Psoas muscle (tissue), 8 donors: ENCODE data around the gene IQSEC3. TPM values are rescaled to one million over a fixed set of nuclear protein-coding genes. Genes with fewer than 3 reads are reported as not detected.

Source experiments
- ATAC-seq, 4 donors: fragments of 200-7000 bp; cut with Tn5 transposase; one replicate each; pipeline ENCODE4 v1.9.1; 2020; ENCODE audit warnings: moderate library complexity in 3 of 4, mild to moderate bottlenecking in 2 of 4
- DNase-seq, 2 donors: peaks; one replicate each; pipeline ENCODE4 v3.0.0-alpha.2; 2020
- H3K27ac ChIP-seq: fragments of 200-600 bp; one replicate; pipeline ENCODE4 v1.8.0; 2022
- H3K27me3 ChIP-seq, 3 donors: fragments of 200-600 bp in 1 of 3; one replicate each; pipeline versions ENCODE4 v1.6.1 to v1.8.0; 2013 to 2022; ENCODE audit warnings: low read length in 2 of 3, mild to moderate bottlenecking in 2 of 3, moderate library complexity in 1 of 3; ENCODE audit not compliant: insufficient read depth in 3 of 3
- H3K36me3 ChIP-seq, 2 donors: fragments of 200-600 bp in 1 of 2; one replicate each; pipeline versions ENCODE4 v1.6.1 to v1.8.0; 2013 to 2022; ENCODE audit warnings: low read depth in 1 of 2, mild to moderate bottlenecking in 1 of 2, moderate library complexity in 1 of 2; ENCODE audit not compliant: insufficient read depth in 1 of 2
- H3K4me1 ChIP-seq: fragments of 200-600 bp; one replicate; pipeline ENCODE4 v1.8.0; 2022
- H3K4me3 ChIP-seq: fragments of 200-600 bp; one replicate; pipeline ENCODE4 v1.8.0; 2022; ENCODE audit warnings: mild to moderate bottlenecking
- H3K9me3 ChIP-seq: fragments of 200-600 bp; one replicate; pipeline ENCODE4 v1.8.0; 2022
- WGBS, 3 donors: extraction: QIAGEN DNeasy Blood & Tissue Kit; methylation state at CpG; one replicate each; pipeline versions ENCODE4 v1.1.6 to v1.1.7; 2013; 5-methylcytosine and 5-hydroxymethylcytosine counted together
- intact Hi-C, 2 donors: fragments of 100-400 bp; cut with DNase I; formaldehyde crosslinking; loops; one replicate each; pipeline versions ENCODE4 v1.11.0 to v1.14.2; 2022
- polyA plus RNA-seq, 3 donors: library from polyadenylated mRNA; stranded (reverse); fragments of 200-250 nt; gene quantifications; one replicate each; pipeline ENCODE4 v1.2.3, GENCODE V29; 2013
- total RNA-seq, 4 donors: library from RNA; stranded (reverse); fragmentation: NEBNext Ultra II Directional in 2 of 4; extraction: Animal tissue kit (Norgen Biotek cat#: 25700) in 2 of 4; gene quantifications; one replicate each; pipeline versions ENCODE4 v1.2.1 to v1.2.4, GENCODE V29; 2021 to 2023
- TF ChIP-seq, protein P1 (sequence below): fragments of 200-600 bp; IDR thresholded peaks from one replicate; pipeline ENCODE4 v1.8.0; 2022; ENCODE audit warnings: antibody characterized with exemption
- donor health status: healthy with polysubstance abuse.
- donor health status: DM: no; HTN: no; CAD: no; lungs with moderate emphysema.
- donor health status: Bipolar disorder and iron deficiency.
- donor health status: healthy.
- donor health status: DM: yes; HTN: yes; CAD: no.
- donor health status: DM: no; HTN: no; CAD: no.
- donor health status: DM: no; HTN: no; CAD: no.
- donor health status: DM: yes; HTN: yes; CAD: no.

The IQSEC3 gene
- total and polyA plus RNA-seq, 7 donors: 0.23 to 1.8 (median 0.58) TPM

DNA sequence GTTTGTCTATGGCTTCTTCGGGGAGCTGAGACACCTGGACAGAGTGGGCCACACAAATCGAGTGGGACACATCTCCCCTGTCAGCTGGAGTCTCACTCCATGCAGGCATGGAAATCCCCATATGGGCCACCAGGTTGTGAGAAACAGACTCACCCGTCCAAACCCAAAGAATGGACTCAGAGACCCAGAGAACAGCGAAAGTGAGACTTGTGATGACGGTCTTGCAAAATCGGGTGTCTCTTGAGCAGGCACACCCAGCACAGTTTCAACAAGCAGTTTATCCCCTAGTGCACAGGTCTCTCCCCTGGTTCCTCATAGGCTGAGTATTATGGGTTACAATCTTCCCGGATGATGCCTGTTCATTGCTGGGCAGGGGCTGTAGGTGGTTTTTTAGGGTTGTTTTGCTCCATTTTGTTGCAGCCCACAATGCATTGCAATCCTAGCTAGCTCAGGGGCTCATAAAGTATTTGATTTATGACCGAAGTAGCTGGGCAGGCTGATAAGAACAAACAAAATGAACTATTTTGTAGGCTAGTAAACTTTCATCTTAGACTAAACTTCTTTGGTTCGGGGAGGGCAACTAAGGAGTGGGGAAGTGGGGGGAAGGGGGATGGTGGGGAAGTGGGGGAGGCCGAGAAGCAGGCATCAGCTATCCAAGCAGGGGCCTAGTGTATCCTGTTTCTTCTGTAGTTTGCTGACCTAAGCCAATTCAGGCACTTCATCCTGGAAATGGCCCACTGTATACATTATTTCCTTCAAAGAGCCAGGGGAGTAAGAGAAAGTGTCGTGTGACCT is 45.3 kb downstream of the IQSEC3 start:
- TF ChIP-seq, protein P1, sequence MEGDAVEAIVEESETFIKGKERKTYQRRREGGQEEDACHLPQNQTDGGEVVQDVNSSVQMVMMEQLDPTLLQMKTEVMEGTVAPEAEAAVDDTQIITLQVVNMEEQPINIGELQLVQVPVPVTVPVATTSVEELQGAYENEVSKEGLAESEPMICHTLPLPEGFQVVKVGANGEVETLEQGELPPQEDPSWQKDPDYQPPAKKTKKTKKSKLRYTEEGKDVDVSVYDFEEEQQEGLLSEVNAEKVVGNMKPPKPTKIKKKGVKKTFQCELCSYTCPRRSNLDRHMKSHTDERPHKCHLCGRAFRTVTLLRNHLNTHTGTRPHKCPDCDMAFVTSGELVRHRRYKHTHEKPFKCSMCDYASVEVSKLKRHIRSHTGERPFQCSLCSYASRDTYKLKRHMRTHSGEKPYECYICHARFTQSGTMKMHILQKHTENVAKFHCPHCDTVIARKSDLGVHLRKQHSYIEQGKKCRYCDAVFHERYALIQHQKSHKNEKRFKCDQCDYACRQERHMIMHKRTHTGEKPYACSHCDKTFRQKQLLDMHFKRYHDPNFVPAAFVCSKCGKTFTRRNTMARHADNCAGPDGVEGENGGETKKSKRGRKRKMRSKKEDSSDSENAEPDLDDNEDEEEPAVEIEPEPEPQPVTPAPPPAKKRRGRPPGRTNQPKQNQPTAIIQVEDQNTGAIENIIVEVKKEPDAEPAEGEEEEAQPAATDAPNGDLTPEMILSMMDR: no peak
- ATAC-seq (no peak), DNase-seq (no peak)
- no peaks in the 10 kb centered on the region for H3K4me1 ChIP-seq
- no peaks in the 10 kb centered on the region for H3K9me3 ChIP-seq
- peaks cover 0 to 32% (median 0%) of the 10 kb centered on the region in 3 donors for H3K27me3 ChIP-seq
- no peak overlapping the region for H3K4me3 ChIP-seq
- H3K27ac ChIP-seq: no peak overlapping the region
- 67 to 74% (median 74%) methylated on average over 11 of the region's 11 CpGs for WGBS, 3 donors
- intact Hi-C loops: no loop called here
- no peaks in the 10 kb centered on the region for H3K36me3 ChIP-seq

DNA sequence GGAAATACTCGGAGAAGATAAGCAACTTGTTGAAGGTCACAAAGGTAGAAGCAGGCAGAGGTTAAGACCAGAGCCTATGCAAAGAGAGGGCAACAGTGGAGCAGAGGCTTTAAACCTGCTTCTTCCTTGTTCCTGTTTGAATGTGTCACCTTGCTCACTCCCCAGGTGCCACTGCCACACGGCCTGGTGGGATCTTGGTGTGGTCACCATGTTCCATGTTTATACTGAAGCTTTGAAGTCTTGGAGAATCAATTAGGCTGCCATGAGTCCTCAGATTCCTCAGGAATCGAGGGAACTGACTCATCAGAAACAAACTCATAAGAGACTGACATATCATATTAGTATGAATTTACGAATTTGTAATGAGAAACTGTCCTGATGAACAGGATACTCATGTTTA is 46.8 kb downstream of the IQSEC3 start:
- TF ChIP-seq, protein P1: no peak
- peaks cover 0 to 40% (median 2%) of the 10 kb centered on the region in 3 donors for H3K27me3 ChIP-seq
- H3K27ac ChIP-seq: no peak overlapping the region
- no peaks in the 10 kb centered on the region for H3K9me3 ChIP-seq
- 82 to 88% (median 86%) methylated on average over 4 of the region's 4 CpGs for WGBS, 3 donors
- no peaks in the 10 kb centered on the region for H3K36me3 ChIP-seq
- intact Hi-C loops: no loop called here
- H3K4me3 ChIP-seq: no peak overlapping the region
- ATAC-seq (no peak), DNase-seq (no peak)
- H3K4me1 ChIP-seq: no peaks in the 10 kb centered on the region

DNA sequence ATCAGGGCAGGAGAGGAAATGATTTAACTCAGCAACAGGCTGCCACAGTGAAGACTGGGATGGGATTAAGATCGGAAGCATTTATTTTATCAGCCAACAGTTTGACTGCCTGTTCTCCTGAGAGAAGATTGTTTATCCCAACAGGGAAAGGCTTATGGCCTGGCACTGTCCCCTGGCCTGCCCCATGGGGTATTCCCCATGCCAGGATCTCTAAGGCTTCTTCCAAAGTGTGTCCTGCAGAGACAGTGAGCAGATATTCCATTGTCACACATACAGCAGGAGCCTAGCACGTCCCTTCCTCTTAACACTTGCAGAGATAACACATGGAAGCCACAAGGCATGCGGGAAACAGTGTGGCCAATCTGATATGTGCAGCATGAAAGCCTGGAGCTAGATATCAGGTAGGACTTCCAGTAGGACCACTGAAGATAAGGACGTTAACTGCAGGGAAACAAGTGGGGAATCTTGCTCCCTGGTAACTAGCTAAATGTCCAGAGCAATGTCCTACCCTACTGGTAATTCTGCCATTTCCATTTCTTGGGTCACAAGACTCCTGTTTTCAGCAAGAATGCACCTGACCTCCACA is 48.2 kb downstream of the IQSEC3 start:
- Histone ChIP-seq H3K27me3 (peaks cover 0 to 49% (median 2%) of the 10 kb centered on the region in 3 donors), H3K27ac (no peak overlapping the region), H3K4me3 (no peak overlapping the region), H3K9me3 (no peaks in the 10 kb centered on the region), H3K4me1 (no peaks in the 10 kb centered on the region), H3K36me3 (no peaks in the 10 kb centered on the region)
- TF ChIP-seq, protein P1: no peak
- intact Hi-C loops: no loop called here
- ATAC-seq (no peak), DNase-seq (no peak)
- WGBS, 3 donors: 69 to 73% (median 71%) methylated on average over 4 of the region's 4 CpGs

DNA sequence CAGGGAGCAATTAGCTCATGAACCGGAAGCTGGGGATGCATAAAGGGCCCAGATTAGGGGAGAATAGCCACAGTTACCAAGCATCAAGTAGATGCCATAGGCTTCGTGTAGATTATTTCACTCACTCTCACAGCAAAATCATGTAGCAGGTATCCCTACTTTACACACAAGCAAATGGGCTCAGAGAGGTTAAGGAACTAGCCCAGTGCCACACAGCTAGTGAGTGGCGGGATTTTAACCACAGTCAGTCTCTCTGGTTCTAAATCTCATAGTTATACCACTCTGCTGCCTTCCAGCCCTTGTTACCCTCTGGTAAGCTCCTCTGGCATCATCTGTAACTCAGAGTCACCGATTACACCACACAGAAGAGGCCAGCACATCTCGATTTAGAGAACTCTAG is 49.0 kb downstream of the IQSEC3 start:
- intact Hi-C loops: no loop called here
- WGBS, 3 donors: 63 to 74% (median 69%) methylated on average over 5 of the region's 5 CpGs

More for the DNA sequence above, 49.0 kb downstream of the IQSEC3 start:
- Histone ChIP-seq H3K4me3 (no peak overlapping the region), H3K9me3 (no peaks in the 10 kb centered on the region), H3K36me3 (no peaks in the 10 kb centered on the region), H3K27me3 (peaks cover 0 to 49% (median 2%) of the 10 kb centered on the region in 3 donors), H3K27ac (no peak overlapping the region), H3K4me1 (no peaks in the 10 kb centered on the region)
- DNase-seq: no peak
- TF ChIP-seq, protein P1: no peak
- no peak for ATAC-seq
